ENCODE measurements around the gene CRB3. TPM values are rescaled to one million over a fixed set of nuclear protein-coding genes. Genes with fewer than 3 reads are reported as not detected.

The CRB3 gene
- polyA plus RNA-seq, 2 of the 4 experiments (the other 2 are of a cell fraction), result 1.9 to 5.7 TPM

GRCh38 chr19:6429419-6430221 is 34.5 kb upstream of the CRB3 start:
- Histone ChIP-seq H3K4me2 (no peak overlapping the region), H3K9me3 (no peaks in the 10 kb centered on the region), H3K4me3 (no peak overlapping the region), H3K27ac (no peak overlapping the region), H3K4me1 (no peaks in the 10 kb centered on the region)
- POLR2A ChIA-PET, result no interaction called here
- ATAC-seq (no peak), DNase-seq (ENCODE audit: low read depth in 1 of 2, low spot score in 1 of 2) (no peak), FAIRE-seq (no peak)
- TF ChIP-seq PBX3 (IDR thresholded peaks at IDR 0.05), result no peak
- no peak for TF ChIP-seq MAZ (IDR thresholded peaks at IDR 0.05; ENCODE audit: borderline replicate concordance, low read depth, low read length)
- TF ChIP-seq POLR2AphosphoS2 (conservative IDR thresholded peaks at IDR 0.05; ENCODE audit: low read length), result no peak
- no peak for TF ChIP-seq SREBF2 (IDR thresholded peaks at IDR 0.05)
- no peak for TF ChIP-seq HDAC2 (IDR thresholded peaks at IDR 0.05)
- no peak for TF ChIP-seq KDM1A (IDR thresholded peaks at IDR 0.05; ENCODE audit: low read depth)
- TF ChIP-seq REST (IDR thresholded peaks at IDR 0.05), result no peak
- no peak for TF ChIP-seq E2F6 (IDR thresholded peaks at IDR 0.05; ENCODE audit: borderline replicate concordance, low read depth)
- TF ChIP-seq EHF (CRISPR knock-in tag; IDR thresholded peaks at IDR 0.05), result no peak
- CTCF ChIA-PET, result no interaction called here
- 67% methylated on average over 18 of the region's 20 CpGs for WGBS (ENCODE audit: missing lambda C conversion rate)

GRCh38 chr19:6431891-6432290 is 32.2 kb upstream of the CRB3 start:
- WGBS (ENCODE audit: missing lambda C conversion rate), result 69% methylated on average over 6 of the region's 11 CpGs

More at GRCh38 chr19:6431891-6432290, 32.2 kb upstream of the CRB3 start:
- POLR2A ChIA-PET, result no interaction called here
- H3K4me2 ChIP-seq, result no peak overlapping the region
- no peak overlapping the region for H3K4me3 ChIP-seq
- H3K9me3 ChIP-seq, result no peaks in the 10 kb centered on the region
- no peak for FAIRE-seq
- CTCF ChIA-PET, result interaction anchor here (1.4 kb wide), 1 partner anchor 73 kb away, joined by 3 read pairs; no protein-coding TSS in a partner anchor
- DNase-seq (ENCODE audit: low read depth in 1 of 2, low spot score in 1 of 2), result no peak
- H3K4me1 ChIP-seq, result no peaks in the 10 kb centered on the region
- TF ChIP-seq ATOH8 (CRISPR knock-in tag; IDR thresholded peaks at IDR 0.05; ENCODE audit: low read depth), result no peak
- no peak for TF ChIP-seq MYC (IDR thresholded peaks at IDR 0.05; ENCODE audit: borderline replicate concordance, low read length)
- TF ChIP-seq HES2 (IDR thresholded peaks at IDR 0.05), result no peak
- no peak for TF ChIP-seq FOSB (CRISPR knock-in tag; IDR thresholded peaks at IDR 0.05)
- TF ChIP-seq POLR2AphosphoS2 (conservative IDR thresholded peaks at IDR 0.05; ENCODE audit: low read length), result no peak
- no peak for TF ChIP-seq RARB (CRISPR knock-in tag; IDR thresholded peaks at IDR 0.05)
- no peak for TF ChIP-seq RNF2 (IDR thresholded peaks at IDR 0.05; ENCODE audit: borderline replicate concordance, low read depth)
- TF ChIP-seq NPAS2 (CRISPR knock-in tag; IDR thresholded peaks at IDR 0.05; ENCODE audit: borderline replicate concordance), result no peak
- no peak for TF ChIP-seq HDAC2 (IDR thresholded peaks at IDR 0.05)
- TF ChIP-seq RAD21 (conservative IDR thresholded peaks at IDR 0.05 in 1 of 2, IDR thresholded peaks at IDR 0.05 in 1 of 2), result no peak
- ATAC-seq, result no peak; a peak in 1 of 6 replicates
- no peak overlapping the region for H3K27ac ChIP-seq

All from A549 (cell line).